CD14-positive monocyte (primary cell): ENCODE data around the gene MRPS23. TPM values are rescaled to one million over a fixed set of nuclear protein-coding genes. Genes with fewer than 3 reads are reported as not detected.
A peak's percentile ranks its signal among the peaks of the same experiment; 100 is the strongest.

Source experiments
- DNase-seq, 3 donors: peaks; one replicate each; pipeline ENCODE4 v3.0.0-alpha.2; 2011 to 2022
- H2AFZ ChIP-seq: 2 replicates; pipeline ENCODE4 v1.6.0; 2012; ENCODE audit warnings: mild to moderate bottlenecking, low read depth, low read length, inconsistent platforms; ENCODE audit not compliant: insufficient read depth, poor library complexity, severe bottlenecking
- H3K27ac ChIP-seq, 2 donors: 1 replicate in 1 of 2; 2 replicates in 1 of 2; pipeline ENCODE4 v1.5.1; 2012 to 2013; ENCODE audit warnings: low read length in 2 of 2, control low read depth in 1 of 2, inconsistent platforms in 1 of 2, low read depth in 1 of 2, mild to moderate bottlenecking in 1 of 2
- H3K27me3 ChIP-seq, 2 donors: one replicate each; pipeline versions ENCODE4 v1.6.0 to v1.6.1; 2011 to 2013; ENCODE audit warnings: low read length in 2 of 2; ENCODE audit not compliant: control insufficient read depth in 2 of 2, insufficient read depth in 2 of 2
- H3K36me3 ChIP-seq, 2 donors: replicated peaks in 1 of 2; 1 replicate in 1 of 2; 2 replicates in 1 of 2; pipeline versions ENCODE4 v1.5.1 to v1.6.1; 2012 to 2013; ENCODE audit warnings: low read length in 2 of 2, control low read depth in 1 of 2, inconsistent platforms in 1 of 2, mild to moderate bottlenecking in 1 of 2; ENCODE audit not compliant: insufficient read depth in 2 of 2, control insufficient read depth in 1 of 2
- H3K4me1 ChIP-seq, 2 donors: 1 replicate in 1 of 2; 2 replicates in 1 of 2; pipeline versions ENCODE4 v1.5.1 to v1.6.1; 2012 to 2013; ENCODE audit warnings: low read length in 2 of 2, control low read depth in 1 of 2, inconsistent platforms in 1 of 2, mild to moderate bottlenecking in 1 of 2, moderate library complexity in 1 of 2; ENCODE audit not compliant: insufficient read depth in 2 of 2, control insufficient read depth in 1 of 2
- H3K4me2 ChIP-seq: replicated peaks from 2 replicates; pipeline ENCODE3; 2012; ENCODE audit warnings: low read length, moderate library complexity, mild to moderate bottlenecking; ENCODE audit not compliant: poor library complexity, severe bottlenecking; ENCODE audit errors: extremely low read depth
- H3K4me3 ChIP-seq, 3 experiments: fragments of 200-600 bp in 1 of 3; sonication (generic) in 1 of 3; replicated peaks in 1 of 3; 1 replicate in 2 of 3; 2 replicates in 1 of 3; pipeline ENCODE4 v1.5.1; 2011 to 2013; ENCODE audit warnings: low read length in 3 of 3, mild to moderate bottlenecking in 3 of 3, control low read depth in 2 of 3, low read depth in 2 of 3, inconsistent platforms in 1 of 3, moderate library complexity in 1 of 3
- H3K79me2 ChIP-seq: 2 replicates; pipeline ENCODE4 v1.6.0; 2012; ENCODE audit warnings: mild to moderate bottlenecking, control low read depth, inconsistent platforms, low read length, moderate library complexity; ENCODE audit not compliant: insufficient read depth
- H3K9ac ChIP-seq: 2 replicates; pipeline ENCODE4 v1.6.0; 2017; ENCODE audit warnings: low read length, mild to moderate bottlenecking; ENCODE audit not compliant: insufficient read depth, poor library complexity, severe bottlenecking
- H3K9me3 ChIP-seq, 2 donors: replicated peaks in 1 of 2; 1 replicate in 1 of 2; 2 replicates in 1 of 2; pipeline versions ENCODE4 v1.5.1 to v1.6.1; 2012 to 2013; ENCODE audit warnings: low read length in 2 of 2, control low read depth in 1 of 2; ENCODE audit not compliant: control insufficient read depth in 1 of 2, insufficient read depth in 1 of 2
- H4K20me1 ChIP-seq: 2 replicates; pipeline ENCODE4 v1.6.0; 2012; ENCODE audit warnings: mild to moderate bottlenecking, low read length, control low read depth, moderate library complexity; ENCODE audit not compliant: insufficient read depth
- H3K27ac Mint-ChIP-seq, 7 donors: one replicate each; pipeline ENCODE4 v1.8.0; 2020; ENCODE audit warnings: mild to moderate bottlenecking in 7 of 7, mixed read lengths in 7 of 7, moderate library complexity in 6 of 7, inconsistent platforms in 2 of 7
- H3K27me3 Mint-ChIP-seq, 3 donors: one replicate each; pipeline ENCODE4 v1.8.0; 2021 to 2022; ENCODE audit warnings: low read depth in 3 of 3, mild to moderate bottlenecking in 3 of 3, mixed read lengths in 3 of 3, moderate library complexity in 3 of 3, inconsistent platforms in 1 of 3
- H3K36me3 Mint-ChIP-seq, 2 donors: one replicate each; pipeline ENCODE4 v1.8.0; 2020; ENCODE audit warnings: mixed read lengths in 2 of 2, inconsistent platforms in 1 of 2, mild to moderate bottlenecking in 1 of 2
- H3K4me1 Mint-ChIP-seq: one replicate; pipeline ENCODE4 v1.8.0; 2020; ENCODE audit warnings: mild to moderate bottlenecking, mixed read lengths
- H3K4me3 Mint-ChIP-seq, 2 donors: one replicate each; pipeline ENCODE4 v1.8.0; 2020; ENCODE audit warnings: mild to moderate bottlenecking in 2 of 2, mixed read lengths in 2 of 2, moderate library complexity in 1 of 2
- H3K9me3 Mint-ChIP-seq, 7 donors: one replicate each; pipeline ENCODE4 v1.8.0; 2020 to 2022; ENCODE audit warnings: mixed read lengths in 7 of 7, mild to moderate bottlenecking in 6 of 7, moderate library complexity in 6 of 7, inconsistent platforms in 2 of 7
- WGBS: methylation state at CpG from one replicate; pipeline ENCODE4 v1.1.5; 2013; ENCODE audit warnings: missing lambda C conversion rate; ENCODE audit not compliant: insufficient coverage; 5-methylcytosine and 5-hydroxymethylcytosine counted together
- intact Hi-C, 2 donors: fragments of 100-400 bp; cut with micrococcal nuclease; formaldehyde crosslinking; loops; one replicate each; pipeline versions ENCODE4 v1.15.0 to v1.15.1; 2023
- polyA plus RNA-seq, 3 donors: library from polyadenylated mRNA; depleted of rRNA in 1 of 3; unstranded in 2 of 3; stranded (reverse) in 1 of 3; fragments of 300-500 nt in 2 of 3; fragments of >200 nt in 1 of 3; fragmentation: Illumina TruSeq in 2 of 3; gene quantifications; 1 replicate in 2 of 3; 2 replicates in 1 of 3; pipeline ENCODE4 v1.2.3, GENCODE V29; 2012 to 2021
- TF ChIP-seq, protein P1 (sequence below): fragments of 200-600 bp; IDR thresholded peaks from one replicate; pipeline ENCODE4 v1.8.0; 2022; ENCODE audit warnings: antibody characterized with exemption, mild to moderate bottlenecking

The MRPS23 gene
- polyA plus RNA-seq, 3 donors = 14.5 to 40.6 (median 32.7) TPM

DNA sequence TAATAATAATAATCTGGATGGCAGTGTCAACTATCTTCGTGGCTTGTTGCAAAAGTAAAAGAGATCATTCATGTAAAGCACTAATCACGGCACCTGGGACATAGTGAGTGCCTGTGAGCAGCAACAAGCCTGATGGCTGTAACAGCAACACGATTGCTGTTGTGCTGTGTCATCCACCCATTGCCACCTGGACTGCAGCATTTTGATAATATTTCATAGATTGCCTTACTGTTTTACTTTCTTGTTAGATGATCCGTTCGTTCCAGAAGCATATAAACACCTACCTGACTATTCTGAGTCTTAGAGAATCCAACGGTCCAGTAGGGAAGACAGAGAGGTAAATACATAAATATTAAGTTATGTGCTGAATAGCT lies 3.1 kb upstream of the MRPS23 start:
- Histone ChIP-seq H3K36me3 (no peaks in the 10 kb centered on the region), H3K4me2 (no peak overlapping the region), H3K9me3 (no peaks in the 10 kb centered on the region), H3K4me3 (no peak overlapping the region), H3K27ac (no peak overlapping the region), H4K20me1 (no peaks in the 10 kb centered on the region), H3K27me3 (no peaks in the 10 kb centered on the region), H3K9ac (no peak overlapping the region), H2AFZ (no peak overlapping the region), H3K4me1 (peaks cover 37 to 42% of the 10 kb centered on the region in 2 donors), H3K79me2 (peaks cover 20% of the 10 kb centered on the region)
- Mint-ChIP-seq H3K27ac (no peak overlapping the region), H3K27me3 (peaks cover 0 to 1% (median 0%) of the 10 kb centered on the region in 3 donors), H3K4me3 (no peak overlapping the region), H3K4me1 (peaks cover 47% of the 10 kb centered on the region), H3K36me3 (no peaks in the 10 kb centered on the region), H3K9me3 (no peaks in the 10 kb centered on the region)
- TF ChIP-seq, protein P1, sequence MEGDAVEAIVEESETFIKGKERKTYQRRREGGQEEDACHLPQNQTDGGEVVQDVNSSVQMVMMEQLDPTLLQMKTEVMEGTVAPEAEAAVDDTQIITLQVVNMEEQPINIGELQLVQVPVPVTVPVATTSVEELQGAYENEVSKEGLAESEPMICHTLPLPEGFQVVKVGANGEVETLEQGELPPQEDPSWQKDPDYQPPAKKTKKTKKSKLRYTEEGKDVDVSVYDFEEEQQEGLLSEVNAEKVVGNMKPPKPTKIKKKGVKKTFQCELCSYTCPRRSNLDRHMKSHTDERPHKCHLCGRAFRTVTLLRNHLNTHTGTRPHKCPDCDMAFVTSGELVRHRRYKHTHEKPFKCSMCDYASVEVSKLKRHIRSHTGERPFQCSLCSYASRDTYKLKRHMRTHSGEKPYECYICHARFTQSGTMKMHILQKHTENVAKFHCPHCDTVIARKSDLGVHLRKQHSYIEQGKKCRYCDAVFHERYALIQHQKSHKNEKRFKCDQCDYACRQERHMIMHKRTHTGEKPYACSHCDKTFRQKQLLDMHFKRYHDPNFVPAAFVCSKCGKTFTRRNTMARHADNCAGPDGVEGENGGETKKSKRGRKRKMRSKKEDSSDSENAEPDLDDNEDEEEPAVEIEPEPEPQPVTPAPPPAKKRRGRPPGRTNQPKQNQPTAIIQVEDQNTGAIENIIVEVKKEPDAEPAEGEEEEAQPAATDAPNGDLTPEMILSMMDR = no peak
- intact Hi-C loops = loop anchor here (10.0 kb wide), 2 partner anchors 52 to 232 kb away; partner anchors contain the start of gene DYNLL2 (in 2 of the 2)
- WGBS = 19% methylated on average over 2 of the region's 6 CpGs
- no peak for DNase-seq

- peaks cover 25% of the 10 kb centered on the region for H3K79me2 ChIP-seq
- no peak overlapping the region for H3K4me3 ChIP-seq
- H3K36me3 ChIP-seq = no peaks in the 10 kb centered on the region
- peaks cover 0 to 1% (median 0%) of the 10 kb centered on the region in 3 donors for H3K27me3 Mint-ChIP-seq
- peak overlapping the region in 3 of 7 donors; percentile 28 to 32 (median 30) for H3K27ac Mint-ChIP-seq
- H3K4me3 Mint-ChIP-seq = no peak overlapping the region
- peaks cover 0 to 2% (median 0%) of the 10 kb centered on the region in 7 donors for H3K9me3 Mint-ChIP-seq
- no peak overlapping the region for H3K9ac ChIP-seq
- H3K4me2 ChIP-seq = no peak overlapping the region
- peaks cover 39 to 42% of the 10 kb centered on the region in 2 donors for H3K4me1 ChIP-seq
- TF ChIP-seq, protein P1 = no peak
- no peaks in the 10 kb centered on the region for H4K20me1 ChIP-seq
- no peak for DNase-seq
- no peaks in the 10 kb centered on the region for H3K9me3 ChIP-seq
- intact Hi-C loops = loop anchor here (10.0 kb wide), 2 partner anchors 52 to 232 kb away; partner anchors contain the start of gene DYNLL2 (in 2 of the 2)
- no peak overlapping the region for H3K27ac ChIP-seq
- no peaks in the 10 kb centered on the region for H3K27me3 ChIP-seq
- H3K36me3 Mint-ChIP-seq = no peaks in the 10 kb centered on the region
- H2AFZ ChIP-seq = peak overlapping the region; percentile 50
- H3K4me1 Mint-ChIP-seq = peaks cover 47% of the 10 kb centered on the region
- 64% methylated on average over 5 of the region's 9 CpGs for WGBS
Measured at GRCh38 chr17:57852092-57852954, 2.5 kb upstream of the MRPS23 start.
